Panc1 (cell line): ENCODE results near the gene KCNJ11.

Experiments used
- POLR2AphosphoS5 ChIP-seq: IDR thresholded peaks from 2 replicates; pipeline ENCODE4 v1.6.1; 2012; ENCODE audit warnings: mild to moderate bottlenecking, low read depth, low read length, moderate library complexity
- TF ChIP-seq, protein P1 (sequence below): fragments of 450-650 bp; IDR thresholded peaks from 2 replicates; pipeline ENCODE4 v1.5.1; 2017; ENCODE audit warnings: mild to moderate bottlenecking

DNA sequence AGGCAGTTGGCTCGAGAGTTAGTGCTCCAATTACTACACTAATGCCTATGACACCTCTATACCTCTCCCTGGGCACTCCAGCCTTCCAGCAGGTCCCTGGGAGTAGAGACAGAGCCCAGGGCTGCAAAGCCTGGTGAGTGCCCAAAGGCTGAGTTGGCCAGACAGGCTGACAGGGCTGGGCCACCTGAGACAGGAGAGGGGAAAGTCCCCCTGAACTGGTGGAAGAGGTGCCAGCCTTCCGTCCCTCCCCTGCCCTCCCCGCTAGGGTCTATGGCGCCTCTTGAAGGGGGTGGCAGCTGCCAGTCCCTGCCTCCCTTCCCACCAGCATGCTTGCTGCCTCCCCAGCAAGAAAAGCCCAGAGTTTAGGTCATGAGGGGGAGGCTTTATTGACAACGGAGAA is 3.0 kb downstream of the KCNJ11 start:
- TF ChIP-seq, protein P1, sequence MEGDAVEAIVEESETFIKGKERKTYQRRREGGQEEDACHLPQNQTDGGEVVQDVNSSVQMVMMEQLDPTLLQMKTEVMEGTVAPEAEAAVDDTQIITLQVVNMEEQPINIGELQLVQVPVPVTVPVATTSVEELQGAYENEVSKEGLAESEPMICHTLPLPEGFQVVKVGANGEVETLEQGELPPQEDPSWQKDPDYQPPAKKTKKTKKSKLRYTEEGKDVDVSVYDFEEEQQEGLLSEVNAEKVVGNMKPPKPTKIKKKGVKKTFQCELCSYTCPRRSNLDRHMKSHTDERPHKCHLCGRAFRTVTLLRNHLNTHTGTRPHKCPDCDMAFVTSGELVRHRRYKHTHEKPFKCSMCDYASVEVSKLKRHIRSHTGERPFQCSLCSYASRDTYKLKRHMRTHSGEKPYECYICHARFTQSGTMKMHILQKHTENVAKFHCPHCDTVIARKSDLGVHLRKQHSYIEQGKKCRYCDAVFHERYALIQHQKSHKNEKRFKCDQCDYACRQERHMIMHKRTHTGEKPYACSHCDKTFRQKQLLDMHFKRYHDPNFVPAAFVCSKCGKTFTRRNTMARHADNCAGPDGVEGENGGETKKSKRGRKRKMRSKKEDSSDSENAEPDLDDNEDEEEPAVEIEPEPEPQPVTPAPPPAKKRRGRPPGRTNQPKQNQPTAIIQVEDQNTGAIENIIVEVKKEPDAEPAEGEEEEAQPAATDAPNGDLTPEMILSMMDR: no peak
- TF ChIP-seq POLR2AphosphoS5: no peak
